NT2/D1 (cell line): Measurements from ENCODE around the gene UGT1A9.

Experiments
- SUZ12 ChIP-seq: IDR thresholded peaks from 2 replicates; pipeline ENCODE4 v1.6.1; 2011; ENCODE audit not compliant: insufficient read length, insufficient read depth; ENCODE audit errors: extremely low read depth
- YY1 ChIP-seq: IDR thresholded peaks from 2 replicates; pipeline ENCODE4 v1.6.1; 2011; ENCODE audit not compliant: insufficient read length, insufficient read depth
- ZNF274 ChIP-seq: IDR thresholded peaks from 2 replicates; pipeline ENCODE4 v1.6.1; 2011; ENCODE audit warnings: mild to moderate bottlenecking, low read depth, low read length

DNA sequence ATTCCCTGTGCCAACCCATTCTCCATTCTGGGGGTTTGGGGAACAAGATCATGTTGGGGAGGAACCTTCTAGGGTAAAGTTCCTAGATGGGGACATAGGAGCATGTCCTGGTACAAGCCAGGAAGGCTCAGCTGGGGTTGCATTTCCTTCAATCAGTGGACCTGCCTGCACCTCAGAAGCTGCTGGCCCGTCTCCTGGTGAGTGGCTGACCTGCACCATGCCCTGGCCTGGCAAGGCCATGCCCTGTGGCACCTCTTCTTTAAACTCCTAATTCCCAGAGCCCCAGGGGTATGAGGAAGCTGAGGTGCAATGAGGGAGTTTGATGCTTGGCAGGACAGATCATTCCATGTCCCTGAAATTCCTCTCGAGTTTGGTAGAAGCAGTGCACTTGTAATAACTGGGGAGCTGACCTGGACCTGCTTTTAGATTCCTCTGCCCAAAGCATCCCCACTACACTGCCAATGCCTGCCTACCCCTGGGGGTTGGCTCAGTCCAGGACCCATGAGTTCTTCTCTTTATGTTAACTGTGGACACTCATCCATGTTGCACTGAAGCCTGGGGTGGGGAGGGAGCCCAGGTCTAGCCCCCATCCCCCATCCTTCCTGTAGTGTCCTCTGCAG lies 131.7 kb downstream of the UGT1A9 start:
- no peak for TF ChIP-seq YY1
- no peak for TF ChIP-seq ZNF274
- TF ChIP-seq SUZ12: no peak
